A204.1 (cell line): ENCODE measurements around the gene OXSR1.
"Not testable (repeated sequence)": the region's sequence is repeated elsewhere in the genome, so short reads cannot be mapped to it uniquely, and the experiment has no call there.

Experiments used
- FAIRE-seq: peaks from 2 replicates; lab custom pipeline; 2012; peaks lifted over from hg19 to GRCh38; lab: Jason Lieb, UNC

Gene OXSR1

GRCh38 chr3:38227989-38228388 is 62.7 kb downstream of the OXSR1 start:
- FAIRE-seq: no peak

- FAIRE-seq: no peak
Observed at GRCh38 chr3:38229036-38229435, 63.7 kb downstream of the OXSR1 start.

DNA sequence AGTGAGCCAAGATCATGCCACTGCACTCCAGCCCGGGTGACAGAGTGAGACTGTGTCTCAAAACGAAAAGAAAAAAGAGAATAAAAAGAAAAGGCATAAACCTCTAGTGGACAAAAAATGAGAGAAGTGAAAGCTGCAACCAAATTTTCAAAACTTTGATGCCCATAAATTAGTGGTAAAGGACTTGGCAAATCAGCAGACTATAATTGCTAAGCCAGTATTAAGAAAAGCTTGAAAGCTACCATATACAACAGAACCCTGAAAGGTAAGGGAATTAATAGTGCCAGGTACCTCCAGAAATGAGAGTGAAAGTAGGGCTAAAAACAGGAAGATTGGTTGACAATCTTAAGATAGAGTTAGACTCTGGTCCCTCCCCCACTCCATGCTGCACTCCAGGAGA is 67.4 kb downstream of the OXSR1 start:
- no peak for FAIRE-seq

GRCh38 chr3:38235466-38235865 is 70.1 kb downstream of the OXSR1 start:
- FAIRE-seq: no peak

GRCh38 chr3:38238416-38239008 is 73.2 kb downstream of the OXSR1 start:
- peak; percentile 19 for FAIRE-seq

DNA sequence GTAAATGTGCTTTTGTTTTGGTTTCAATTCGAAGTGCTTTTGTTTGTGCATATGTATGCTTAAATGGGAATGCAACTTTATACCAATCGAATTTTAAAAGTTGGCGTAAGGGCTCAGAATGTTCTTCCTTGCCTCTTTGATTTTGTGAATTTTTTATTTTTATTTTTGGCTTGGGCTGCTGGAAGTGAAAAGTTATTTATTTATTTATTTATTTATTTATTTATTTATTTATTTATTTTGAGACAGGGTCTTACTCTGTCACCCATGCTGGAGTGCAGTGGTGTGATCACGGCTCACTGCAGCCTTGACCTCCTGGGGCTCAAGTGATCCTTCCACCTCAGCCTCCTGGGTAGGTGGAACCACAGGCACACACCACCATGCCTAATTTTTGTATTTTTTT is 77.5 kb downstream of the OXSR1 start:
- not testable (repeated sequence) for FAIRE-seq

DNA sequence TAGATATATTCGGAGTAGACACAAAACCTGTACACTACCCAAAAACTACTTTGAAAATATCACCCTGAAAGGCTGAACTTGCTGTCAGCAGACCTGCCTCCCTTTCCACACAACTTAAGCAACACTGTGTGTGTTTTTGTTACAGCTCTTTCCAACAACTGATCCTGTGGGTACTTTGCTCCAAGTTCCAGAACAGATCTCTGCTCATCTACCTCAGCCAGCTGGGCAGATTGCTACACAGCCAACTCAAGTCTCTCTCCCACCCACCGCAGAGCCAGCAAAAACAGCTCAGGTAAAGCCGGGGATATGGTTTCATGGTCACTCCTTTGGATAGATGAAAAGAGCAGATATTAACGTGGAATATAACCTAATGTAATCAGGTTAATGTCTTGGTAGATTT is 80.6 kb downstream of the OXSR1 start:
- FAIRE-seq: no peak

- no peak for FAIRE-seq
Observed at GRCh38 chr3:38247366-38248035, 82.2 kb downstream of the OXSR1 start.

- FAIRE-seq: no peak
Observed at GRCh38 chr3:38250198-38250597, 84.9 kb downstream of the OXSR1 start.

GRCh38 chr3:38251197-38251596 is 85.9 kb downstream of the OXSR1 start:
- no peak for FAIRE-seq

- no peak for FAIRE-seq
Observed at GRCh38 chr3:38253704-38254103, 88.4 kb downstream of the OXSR1 start.

DNA sequence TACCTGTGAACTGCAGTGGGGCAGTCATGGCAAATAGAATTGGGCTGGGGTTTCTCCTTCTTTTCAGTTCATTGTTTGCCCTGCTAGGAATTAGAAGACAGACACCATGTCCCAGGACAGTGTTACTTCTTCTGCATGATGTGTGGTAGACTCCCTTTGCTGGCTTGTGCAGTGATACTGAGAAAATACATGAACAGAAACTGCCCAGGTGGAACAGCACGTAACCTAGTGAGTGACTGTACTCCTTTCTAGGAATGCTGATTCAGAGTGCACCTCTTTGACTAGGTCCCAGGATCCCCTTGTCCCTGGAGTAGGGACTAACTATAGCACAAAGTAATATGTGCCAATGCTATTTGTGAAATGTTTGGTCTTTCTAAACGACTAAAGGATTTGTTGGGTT is 89.5 kb downstream of the OXSR1 start:
- no peak for FAIRE-seq

DNA sequence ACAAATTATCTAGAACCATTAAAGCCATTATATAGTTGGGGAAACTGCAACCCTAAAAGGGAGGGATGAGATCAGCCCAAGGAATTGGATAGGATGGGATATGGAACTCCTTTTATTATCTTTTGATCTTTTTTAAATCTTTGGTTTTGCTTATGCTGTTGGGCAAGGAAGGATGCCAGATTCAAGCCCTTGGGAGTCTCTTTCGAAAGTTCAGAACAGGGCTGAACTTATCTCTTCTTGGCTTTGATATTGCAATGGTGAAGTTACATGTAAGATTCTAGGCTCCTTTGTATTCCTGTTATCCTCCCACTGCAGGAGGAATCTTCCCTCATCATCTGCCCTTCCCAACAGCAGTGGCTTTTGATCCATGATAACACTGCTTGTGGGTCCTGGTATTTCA is 90.3 kb downstream of the OXSR1 start:
- no peak for FAIRE-seq

- FAIRE-seq: no peak
Observed at GRCh38 chr3:38257583-38257982, 92.2 kb downstream of the OXSR1 start.

GRCh38 chr3:38260474-38260873 is 95.1 kb downstream of the OXSR1 start:
- no peak for FAIRE-seq

DNA sequence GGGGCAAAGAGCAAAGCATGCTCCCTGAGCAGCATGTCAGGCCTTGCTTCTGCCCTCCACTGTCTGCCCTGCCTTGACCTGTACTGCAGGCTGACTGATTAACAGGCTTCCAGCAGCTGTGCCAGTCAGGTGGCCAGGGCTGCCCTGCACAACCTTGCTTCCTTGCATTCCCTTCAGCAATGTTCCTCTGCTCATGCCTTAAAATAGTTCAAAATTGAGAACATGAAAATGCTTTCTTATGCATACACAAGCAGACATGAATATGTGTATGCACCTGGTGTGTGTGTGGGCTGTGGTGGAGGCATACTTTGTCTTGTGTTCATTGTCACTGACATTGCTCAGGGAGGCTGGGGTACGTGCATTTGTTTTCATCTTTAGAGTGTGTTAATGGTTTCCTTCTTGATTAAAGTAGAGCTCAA is 99.0 kb downstream of the OXSR1 start:
- no peak for FAIRE-seq

DNA sequence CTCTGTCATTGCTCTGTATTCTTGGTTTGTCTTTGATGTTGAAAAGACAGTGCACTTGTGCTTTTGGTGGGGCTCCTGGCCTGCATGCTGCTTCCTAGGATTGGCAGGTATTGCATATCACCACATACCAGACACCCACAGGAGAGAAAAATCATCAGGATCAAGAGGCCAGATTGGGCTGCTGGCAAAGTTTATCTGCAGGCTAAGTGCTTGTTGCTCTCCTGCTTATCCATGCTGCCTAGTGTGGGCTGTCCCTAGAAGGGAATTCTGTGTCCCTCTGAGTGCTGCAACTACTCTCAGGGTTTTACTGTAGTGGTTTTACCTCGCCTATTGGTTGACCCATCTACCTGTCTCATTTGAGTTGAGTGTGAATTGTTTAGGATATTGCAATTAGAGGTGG is 99.4 kb downstream of the OXSR1 start:
- FAIRE-seq: no peak

DNA sequence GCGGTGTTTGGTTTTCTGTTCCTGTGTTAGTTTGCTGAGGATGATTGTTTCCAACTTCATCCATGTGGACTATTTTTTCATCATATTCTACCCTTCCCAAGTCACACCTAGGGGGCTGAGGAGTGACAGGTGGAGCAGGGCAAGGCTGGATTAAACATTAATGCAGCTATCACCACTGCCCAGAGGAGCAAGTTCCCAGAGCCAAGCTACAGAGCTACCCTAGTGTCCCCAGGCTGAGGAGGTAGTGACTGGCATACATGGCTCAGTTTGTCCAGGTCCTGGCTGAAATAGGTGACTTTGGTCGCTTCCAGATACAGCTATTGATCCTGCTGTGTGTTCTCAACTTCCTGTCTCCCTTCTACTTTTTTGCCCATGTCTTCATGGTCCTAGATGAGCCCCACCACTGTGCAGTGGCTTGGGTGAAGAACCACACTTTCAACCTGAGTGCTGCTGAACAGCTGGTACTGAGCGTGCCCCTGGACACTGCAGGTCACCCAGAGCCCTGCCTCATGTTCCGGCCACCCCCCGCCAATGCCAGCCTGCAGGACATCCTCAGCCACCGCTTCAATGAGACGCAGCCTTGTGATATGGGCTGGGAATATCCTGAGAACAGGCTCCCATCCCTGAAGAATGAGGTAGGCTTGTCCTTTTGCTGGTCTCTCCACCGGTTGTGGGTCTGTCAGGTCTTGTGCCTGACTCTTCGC is 100.4 kb downstream of the OXSR1 start, which contains the start of gene SLC22A13:
SLC22A13 (plus strand) TSS at position 209 of the 704 bp plus-strand sequence; CDS start at position 258, 49 bp downstream.
- no peak for FAIRE-seq

DNA sequence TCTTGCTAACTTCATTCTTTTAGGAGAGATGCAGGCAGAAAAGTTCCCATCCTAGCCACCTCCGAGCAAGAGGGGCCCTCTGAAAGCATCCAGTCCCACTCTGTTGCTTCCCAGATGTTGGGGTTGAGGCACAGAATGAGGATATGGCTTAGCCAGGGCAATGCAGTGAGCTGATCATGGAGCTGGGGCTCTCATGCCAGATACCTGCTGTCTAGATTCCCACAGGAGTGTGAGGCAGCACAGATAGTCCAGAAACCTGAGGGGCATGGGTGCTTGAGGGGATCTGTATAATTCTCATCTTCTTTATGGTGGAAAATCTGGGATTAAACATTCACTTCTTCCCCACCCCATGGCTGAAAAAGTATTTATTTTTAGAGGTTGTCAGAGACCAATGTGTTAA is 101.5 kb downstream of the OXSR1 start:
- no peak for FAIRE-seq

DNA sequence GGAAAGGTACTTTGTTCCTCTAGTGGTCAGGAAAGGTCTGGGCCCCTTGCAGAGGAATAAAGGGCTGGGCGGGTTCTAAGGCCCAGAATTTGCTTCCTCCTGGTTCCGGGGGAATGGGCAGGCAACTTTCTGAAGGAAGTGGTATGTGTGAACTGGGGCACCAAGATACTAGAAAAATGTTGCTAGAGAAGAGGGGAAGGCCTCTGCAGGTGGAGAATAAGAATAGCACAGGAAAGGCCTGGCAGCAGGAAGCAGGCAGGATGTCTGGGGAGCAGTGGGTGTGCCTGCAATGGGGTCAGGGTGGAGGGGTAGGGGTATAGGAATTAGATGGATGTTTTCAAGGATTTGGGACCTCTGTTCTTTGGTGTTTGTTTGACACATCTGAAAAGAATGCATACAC is 102.3 kb downstream of the OXSR1 start:
- no peak for FAIRE-seq

- no peak for FAIRE-seq
Observed at GRCh38 chr3:38268087-38268486, 102.8 kb downstream of the OXSR1 start.

DNA sequence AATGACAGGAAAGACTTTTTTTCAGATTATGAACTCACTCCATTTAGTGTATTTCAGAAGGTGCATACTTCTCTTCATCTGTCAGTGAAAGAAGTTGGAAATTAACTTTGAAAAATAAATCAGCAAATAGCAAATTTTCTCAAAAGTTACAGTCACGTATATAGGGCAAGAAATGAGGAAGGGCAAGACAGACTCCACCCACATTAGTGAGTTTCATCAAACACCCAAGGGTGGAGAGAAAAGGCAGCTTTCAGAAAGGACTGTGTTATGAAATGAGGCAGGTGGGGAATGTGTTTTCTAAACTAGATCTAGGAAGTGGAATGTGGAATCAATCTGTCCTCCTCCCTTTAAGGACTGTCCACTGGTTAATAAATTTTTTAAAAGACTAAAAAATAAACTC is 103.2 kb downstream of the OXSR1 start:
- FAIRE-seq: no peak

GRCh38 chr3:38270606-38271005 is 105.3 kb downstream of the OXSR1 start:
- no peak for FAIRE-seq

DNA sequence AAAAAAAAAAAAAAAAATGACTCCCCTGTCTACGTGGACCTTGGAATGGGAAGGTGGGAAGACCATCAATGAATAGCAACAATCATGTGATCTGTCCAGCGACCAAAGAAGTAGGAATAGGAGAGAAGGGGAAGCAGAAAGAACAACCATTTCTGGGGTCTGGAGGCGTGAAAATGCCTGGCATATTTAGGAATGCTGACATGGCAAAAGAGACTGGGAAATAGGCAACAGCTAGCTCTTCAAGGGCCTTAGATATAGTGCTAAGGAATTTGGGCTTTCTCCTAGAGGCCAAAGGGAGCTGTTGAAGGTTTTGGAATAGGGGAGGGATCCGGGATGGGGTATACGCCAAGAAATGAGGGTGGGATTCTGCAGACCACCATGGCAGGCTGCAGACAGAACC is 106.2 kb downstream of the OXSR1 start:
- no peak for FAIRE-seq
